K562 (cell line): Measurements from ENCODE around the gene ZNRF2. TPM values are rescaled to one million over a fixed set of nuclear protein-coding genes. Genes with fewer than 3 reads are reported as not detected.

Experiments used
- CHD1 ChIP-seq: fragments of 200-600 bp; sonication (generic); IDR thresholded peaks from one replicate; pipeline ENCODE4 v1.6.1; 2012; ENCODE audit warnings: mild to moderate bottlenecking, moderate library complexity, low read length, inconsistent platforms
- DIDO1 ChIP-seq: fragments of 450-650 bp; IDR thresholded peaks from 2 replicates; pipeline ENCODE4 v1.6.1; 2016; ENCODE audit warnings: low read depth, missing biosample characterization, missing genetic modification characterization
- ELK3 ChIP-seq: fragments of 450-650 bp; formaldehyde crosslinking; IDR thresholded peaks from 2 replicates; pipeline ENCODE4 v1.4.0; 2020; ENCODE audit warnings: mild to moderate bottlenecking
- EP300 ChIP-seq: IDR thresholded peaks from 2 replicates; pipeline ENCODE4 v1.6.1; 2012; ENCODE audit warnings: low read length, improper control_type of control experiment
- EZH2 ChIP-seq: IDR thresholded peaks from 2 replicates; pipeline ENCODE4 v1.6.1; 2012; ENCODE audit warnings: low read depth, mild to moderate bottlenecking, inconsistent platforms, low read length, borderline replicate concordance
- FUS ChIP-seq: fragments of 200-400 bp; formaldehyde crosslinking; optimal IDR thresholded peaks from 2 replicates; pipeline ENCODE3; 2017; ENCODE audit warnings: low read depth, low read length
- HDAC6 ChIP-seq: IDR thresholded peaks from 2 replicates; pipeline ENCODE4 v1.6.1; 2012; ENCODE audit warnings: low read depth, mild to moderate bottlenecking, control low read depth, inconsistent platforms, low read length, moderate library complexity
- HMBOX1 ChIP-seq: sonication (generic); IDR thresholded peaks from 2 replicates; pipeline ENCODE4 v1.6.1; 2016
- HNRNPLL ChIP-seq: fragments of 200-400 bp; formaldehyde crosslinking; IDR thresholded peaks from 2 replicates; pipeline ENCODE4 v1.6.1; 2017; ENCODE audit warnings: low read length, low read depth, mild to moderate bottlenecking; ENCODE audit not compliant: poor library complexity, severe bottlenecking
- MAFF ChIP-seq: IDR thresholded peaks from 2 replicates; pipeline ENCODE4 v1.6.1; 2012; ENCODE audit warnings: low read length, improper control_type of control experiment
- MAFK ChIP-seq: IDR thresholded peaks from 2 replicates; pipeline ENCODE4 v1.6.1; 2011; ENCODE audit warnings: low read length, improper control_type of control experiment
- NFE2L1 ChIP-seq: fragments of 450-650 bp; IDR thresholded peaks from 2 replicates; pipeline ENCODE4 v1.6.1; 2016; ENCODE audit warnings: missing genetic modification characterization, low read depth, mild to moderate bottlenecking, missing compliant biosample characterization, moderate library complexity, borderline replicate concordance
- NR4A1 ChIP-seq, 2 experiments: fragments of 250-450 bp in 1 of 2; fragments of 450-650 bp in 1 of 2; sonication (Bioruptor Pico) in 1 of 2; IDR thresholded peaks; 2 replicates each; pipeline versions ENCODE4 v1.4.0 to v1.6.1; 2016 to 2020; ENCODE audit warnings: mild to moderate bottlenecking in 2 of 2, missing compliant biosample characterization in 1 of 2, missing genetic modification characterization in 1 of 2, moderate library complexity in 1 of 2
- RBM15 ChIP-seq: fragments of 200-400 bp; formaldehyde crosslinking; IDR thresholded peaks from 2 replicates; pipeline ENCODE4 v1.6.1; 2018; ENCODE audit warnings: mild to moderate bottlenecking, low read length, moderate library complexity; ENCODE audit not compliant: insufficient read depth
- TBL1XR1 ChIP-seq, 2 experiments: IDR thresholded peaks; 2 replicates each; pipeline ENCODE4 v1.6.1; 2012; ENCODE audit warnings: improper control_type of control experiment in 2 of 2, low read length in 2 of 2, mild to moderate bottlenecking in 1 of 2
- TCFL5 ChIP-seq: fragments of 250-450 bp; sonication (Bioruptor Pico); conservative IDR thresholded peaks from 2 replicates; pipeline ENCODE4 v1.6.1; 2021; ENCODE audit warnings: mild to moderate bottlenecking, moderate library complexity, matching md5 sums
- ZBTB26 ChIP-seq: fragments of 450-650 bp; formaldehyde crosslinking; IDR thresholded peaks from 2 replicates; pipeline ENCODE4 v1.4.0; 2022; ENCODE audit warnings: missing genetic modification characterization
- ZBTB8A ChIP-seq: fragments of 450-650 bp; IDR thresholded peaks from 2 replicates; pipeline ENCODE4 v1.6.1; 2018; ENCODE audit warnings: mild to moderate bottlenecking, moderate library complexity; ENCODE audit not compliant: partially characterized antibody
- ZNF263 ChIP-seq: sonication (generic); formaldehyde crosslinking; IDR thresholded peaks from 2 replicates; pipeline ENCODE4 v1.8.0; 2022; ENCODE audit warnings: mild to moderate bottlenecking, missing genetic modification reagents, borderline replicate concordance
- polyA plus RNA-seq, 8 experiments: library from polyadenylated mRNA; depleted of rRNA in 4 of 8; stranded (reverse) in 5 of 8; unstranded in 3 of 8; fragments of >200 nt; fragmentation: Nextera tagmentation in 2 of 8; fragmentation: Illumina TruSeq in 1 of 8; extraction: Ambion mirVana in 2 of 8; extraction: Trizol in 1 of 8; gene quantifications; 2 replicates each; pipeline versions ENCODE4 v1.2.1 to v1.2.3, GENCODE V29; 2011 to 2014; ENCODE audit warnings: inconsistent platforms in 1 of 8, missing spikeins in 1 of 8
- total RNA-seq, 7 experiments: library from RNA; depleted of rRNA in 6 of 7; stranded (reverse); fragments of >200 nt in 6 of 7; fragmentation: Illumina TruSeq in 2 of 7; extraction: Trizol in 2 of 7; gene quantifications; 2 replicates each; pipeline versions ENCODE4 v1.2.1 to v1.2.3, GENCODE V29; 2011 to 2021; ENCODE audit warnings: low replicate concordance in 1 of 7
- TF ChIP-seq, protein P1 (sequence below): sonication (generic); formaldehyde crosslinking; IDR thresholded peaks from 2 replicates; pipeline ENCODE4 v1.4.0; 2020; ENCODE audit warnings: mild to moderate bottlenecking, missing genetic modification reagents
- TF ChIP-seq, protein P2 (sequence below): fragments of 450-650 bp; IDR thresholded peaks from one replicate; pipeline ENCODE4 v1.6.1; 2018; ENCODE audit warnings: mild to moderate bottlenecking, moderate library complexity; ENCODE audit not compliant: partially characterized antibody

ZNRF2 gene
- total and polyA plus RNA-seq, 9 of the 15 experiments (the other 6 are each of a cell fraction or from before 2014, with no cell fraction given): 1.1 to 13.9 (median 5.5) TPM

DNA sequence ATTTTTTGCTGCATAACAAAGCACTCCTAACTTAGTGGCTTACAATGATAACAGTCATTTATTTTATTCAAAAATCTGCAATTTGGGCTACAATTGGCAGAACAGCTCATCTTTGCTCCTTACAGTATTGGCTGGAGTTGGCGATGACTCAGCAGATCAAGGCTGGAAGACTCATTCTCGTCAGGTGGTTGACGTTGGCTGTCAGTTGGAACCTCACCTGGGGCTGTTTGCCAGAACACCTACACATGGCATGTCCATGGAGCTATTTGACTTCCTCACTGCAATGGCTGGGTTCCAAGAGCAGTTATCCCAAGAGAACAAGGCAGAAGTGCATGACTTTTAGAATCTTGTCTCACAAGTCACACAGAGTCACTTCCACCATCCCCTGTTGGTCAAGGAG is 119.1 kb downstream of the ZNRF2 start (continued):
- TF ChIP-seq ELK3 (CRISPR knock-in tag) (no peak), NFE2L1 (tag) (peak; percentile 89), RBM15 (no peak), EZH2 (no peak), ZNF263 (CRISPR knock-in tag) (peak; percentile 51; the same call in 1 of the 2 replicates), MAFF (peak; percentile 92), NR4A1 (CRISPR knock-in tag; IDR thresholded peaks at IDR 0.05) (no peak), NR4A1 (tag; IDR thresholded peaks at IDR 0.05) (no peak), HNRNPLL (no peak), HMBOX1 (no peak), HDAC6 (no peak), CHD1 (no peak), ZBTB8A (no peak), TCFL5 (CRISPR knock-in tag) (no peak), MAFK (peak; percentile 89), TBL1XR1 (IDR thresholded peaks at IDR 0.05; ENCODE audit: low read length in 2 of 2) (no peak), EP300 (no peak), DIDO1 (tag) (no peak), ZBTB26 (CRISPR knock-in tag) (no peak), FUS (no peak)
- TF ChIP-seq, protein P1, sequence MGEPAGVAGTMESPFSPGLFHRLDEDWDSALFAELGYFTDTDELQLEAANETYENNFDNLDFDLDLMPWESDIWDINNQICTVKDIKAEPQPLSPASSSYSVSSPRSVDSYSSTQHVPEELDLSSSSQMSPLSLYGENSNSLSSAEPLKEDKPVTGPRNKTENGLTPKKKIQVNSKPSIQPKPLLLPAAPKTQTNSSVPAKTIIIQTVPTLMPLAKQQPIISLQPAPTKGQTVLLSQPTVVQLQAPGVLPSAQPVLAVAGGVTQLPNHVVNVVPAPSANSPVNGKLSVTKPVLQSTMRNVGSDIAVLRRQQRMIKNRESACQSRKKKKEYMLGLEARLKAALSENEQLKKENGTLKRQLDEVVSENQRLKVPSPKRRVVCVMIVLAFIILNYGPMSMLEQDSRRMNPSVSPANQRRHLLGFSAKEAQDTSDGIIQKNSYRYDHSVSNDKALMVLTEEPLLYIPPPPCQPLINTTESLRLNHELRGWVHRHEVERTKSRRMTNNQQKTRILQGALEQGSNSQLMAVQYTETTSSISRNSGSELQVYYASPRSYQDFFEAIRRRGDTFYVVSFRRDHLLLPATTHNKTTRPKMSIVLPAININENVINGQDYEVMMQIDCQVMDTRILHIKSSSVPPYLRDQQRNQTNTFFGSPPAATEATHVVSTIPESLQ: no peak
- TF ChIP-seq, protein P2, sequence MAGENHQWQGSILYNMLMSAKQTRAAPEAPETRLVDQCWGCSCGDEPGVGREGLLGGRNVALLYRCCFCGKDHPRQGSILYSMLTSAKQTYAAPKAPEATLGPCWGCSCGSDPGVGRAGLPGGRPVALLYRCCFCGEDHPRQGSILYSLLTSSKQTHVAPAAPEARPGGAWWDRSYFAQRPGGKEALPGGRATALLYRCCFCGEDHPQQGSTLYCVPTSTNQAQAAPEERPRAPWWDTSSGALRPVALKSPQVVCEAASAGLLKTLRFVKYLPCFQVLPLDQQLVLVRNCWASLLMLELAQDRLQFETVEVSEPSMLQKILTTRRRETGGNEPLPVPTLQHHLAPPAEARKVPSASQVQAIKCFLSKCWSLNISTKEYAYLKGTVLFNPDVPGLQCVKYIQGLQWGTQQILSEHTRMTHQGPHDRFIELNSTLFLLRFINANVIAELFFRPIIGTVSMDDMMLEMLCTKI: no peak
